ENCODE results near the gene TPCN2. TPM values are rescaled to one million over a fixed set of nuclear protein-coding genes. Genes with fewer than 3 reads are reported as not detected.
A peak's percentile ranks its signal among the peaks of the same experiment; 100 is the strongest.

TPCN2 gene
- total and polyA plus RNA-seq, 9 of the 15 experiments (the other 6 are each of a cell fraction or from before 2014, with no cell fraction given): 0.66 to 10.2 (median 4.6) TPM

DNA sequence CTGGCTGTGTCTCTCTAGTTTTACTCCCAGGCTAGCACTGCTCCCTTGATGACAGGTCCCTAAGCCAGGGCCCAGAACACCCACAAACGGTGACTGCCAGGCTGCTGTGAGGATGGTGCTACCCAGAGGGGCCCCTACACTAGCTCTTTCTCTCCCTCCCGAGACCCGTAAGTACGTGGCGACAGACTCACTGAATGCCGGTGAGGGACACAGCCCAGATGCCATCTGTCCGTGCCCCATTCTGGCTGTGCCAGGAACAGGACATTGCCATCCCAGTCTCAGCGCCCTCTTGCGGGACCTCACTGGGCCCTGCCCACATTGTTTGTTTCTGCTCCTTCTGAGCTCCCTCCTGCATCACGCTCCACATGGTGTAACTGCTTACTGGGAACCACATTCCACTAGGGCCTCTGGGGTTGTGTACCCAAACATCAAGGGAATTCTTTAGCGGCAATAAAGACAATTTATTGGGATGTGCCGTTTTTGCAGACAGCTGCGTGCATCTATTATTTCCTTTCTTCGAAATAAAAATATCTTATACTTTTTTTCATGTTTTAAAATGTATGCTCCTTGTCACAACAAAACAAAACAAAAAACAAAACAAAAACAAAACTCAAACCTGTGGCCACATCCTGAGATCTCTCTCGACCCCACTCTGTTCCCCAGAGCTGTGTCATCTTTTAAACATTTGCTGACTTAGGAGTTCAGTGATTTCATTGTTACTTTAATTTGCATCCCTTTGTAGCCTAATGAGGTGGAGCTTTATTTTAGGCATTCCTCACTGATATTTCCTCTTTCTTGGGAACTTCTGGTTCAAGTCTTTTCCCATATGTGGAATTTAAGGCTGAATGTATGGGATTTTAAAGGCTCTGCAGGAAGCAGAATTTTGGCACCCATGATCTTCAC lies 4.4 kb upstream of the TPCN2 start (continued):
- TF ChIP-seq, protein P1, sequence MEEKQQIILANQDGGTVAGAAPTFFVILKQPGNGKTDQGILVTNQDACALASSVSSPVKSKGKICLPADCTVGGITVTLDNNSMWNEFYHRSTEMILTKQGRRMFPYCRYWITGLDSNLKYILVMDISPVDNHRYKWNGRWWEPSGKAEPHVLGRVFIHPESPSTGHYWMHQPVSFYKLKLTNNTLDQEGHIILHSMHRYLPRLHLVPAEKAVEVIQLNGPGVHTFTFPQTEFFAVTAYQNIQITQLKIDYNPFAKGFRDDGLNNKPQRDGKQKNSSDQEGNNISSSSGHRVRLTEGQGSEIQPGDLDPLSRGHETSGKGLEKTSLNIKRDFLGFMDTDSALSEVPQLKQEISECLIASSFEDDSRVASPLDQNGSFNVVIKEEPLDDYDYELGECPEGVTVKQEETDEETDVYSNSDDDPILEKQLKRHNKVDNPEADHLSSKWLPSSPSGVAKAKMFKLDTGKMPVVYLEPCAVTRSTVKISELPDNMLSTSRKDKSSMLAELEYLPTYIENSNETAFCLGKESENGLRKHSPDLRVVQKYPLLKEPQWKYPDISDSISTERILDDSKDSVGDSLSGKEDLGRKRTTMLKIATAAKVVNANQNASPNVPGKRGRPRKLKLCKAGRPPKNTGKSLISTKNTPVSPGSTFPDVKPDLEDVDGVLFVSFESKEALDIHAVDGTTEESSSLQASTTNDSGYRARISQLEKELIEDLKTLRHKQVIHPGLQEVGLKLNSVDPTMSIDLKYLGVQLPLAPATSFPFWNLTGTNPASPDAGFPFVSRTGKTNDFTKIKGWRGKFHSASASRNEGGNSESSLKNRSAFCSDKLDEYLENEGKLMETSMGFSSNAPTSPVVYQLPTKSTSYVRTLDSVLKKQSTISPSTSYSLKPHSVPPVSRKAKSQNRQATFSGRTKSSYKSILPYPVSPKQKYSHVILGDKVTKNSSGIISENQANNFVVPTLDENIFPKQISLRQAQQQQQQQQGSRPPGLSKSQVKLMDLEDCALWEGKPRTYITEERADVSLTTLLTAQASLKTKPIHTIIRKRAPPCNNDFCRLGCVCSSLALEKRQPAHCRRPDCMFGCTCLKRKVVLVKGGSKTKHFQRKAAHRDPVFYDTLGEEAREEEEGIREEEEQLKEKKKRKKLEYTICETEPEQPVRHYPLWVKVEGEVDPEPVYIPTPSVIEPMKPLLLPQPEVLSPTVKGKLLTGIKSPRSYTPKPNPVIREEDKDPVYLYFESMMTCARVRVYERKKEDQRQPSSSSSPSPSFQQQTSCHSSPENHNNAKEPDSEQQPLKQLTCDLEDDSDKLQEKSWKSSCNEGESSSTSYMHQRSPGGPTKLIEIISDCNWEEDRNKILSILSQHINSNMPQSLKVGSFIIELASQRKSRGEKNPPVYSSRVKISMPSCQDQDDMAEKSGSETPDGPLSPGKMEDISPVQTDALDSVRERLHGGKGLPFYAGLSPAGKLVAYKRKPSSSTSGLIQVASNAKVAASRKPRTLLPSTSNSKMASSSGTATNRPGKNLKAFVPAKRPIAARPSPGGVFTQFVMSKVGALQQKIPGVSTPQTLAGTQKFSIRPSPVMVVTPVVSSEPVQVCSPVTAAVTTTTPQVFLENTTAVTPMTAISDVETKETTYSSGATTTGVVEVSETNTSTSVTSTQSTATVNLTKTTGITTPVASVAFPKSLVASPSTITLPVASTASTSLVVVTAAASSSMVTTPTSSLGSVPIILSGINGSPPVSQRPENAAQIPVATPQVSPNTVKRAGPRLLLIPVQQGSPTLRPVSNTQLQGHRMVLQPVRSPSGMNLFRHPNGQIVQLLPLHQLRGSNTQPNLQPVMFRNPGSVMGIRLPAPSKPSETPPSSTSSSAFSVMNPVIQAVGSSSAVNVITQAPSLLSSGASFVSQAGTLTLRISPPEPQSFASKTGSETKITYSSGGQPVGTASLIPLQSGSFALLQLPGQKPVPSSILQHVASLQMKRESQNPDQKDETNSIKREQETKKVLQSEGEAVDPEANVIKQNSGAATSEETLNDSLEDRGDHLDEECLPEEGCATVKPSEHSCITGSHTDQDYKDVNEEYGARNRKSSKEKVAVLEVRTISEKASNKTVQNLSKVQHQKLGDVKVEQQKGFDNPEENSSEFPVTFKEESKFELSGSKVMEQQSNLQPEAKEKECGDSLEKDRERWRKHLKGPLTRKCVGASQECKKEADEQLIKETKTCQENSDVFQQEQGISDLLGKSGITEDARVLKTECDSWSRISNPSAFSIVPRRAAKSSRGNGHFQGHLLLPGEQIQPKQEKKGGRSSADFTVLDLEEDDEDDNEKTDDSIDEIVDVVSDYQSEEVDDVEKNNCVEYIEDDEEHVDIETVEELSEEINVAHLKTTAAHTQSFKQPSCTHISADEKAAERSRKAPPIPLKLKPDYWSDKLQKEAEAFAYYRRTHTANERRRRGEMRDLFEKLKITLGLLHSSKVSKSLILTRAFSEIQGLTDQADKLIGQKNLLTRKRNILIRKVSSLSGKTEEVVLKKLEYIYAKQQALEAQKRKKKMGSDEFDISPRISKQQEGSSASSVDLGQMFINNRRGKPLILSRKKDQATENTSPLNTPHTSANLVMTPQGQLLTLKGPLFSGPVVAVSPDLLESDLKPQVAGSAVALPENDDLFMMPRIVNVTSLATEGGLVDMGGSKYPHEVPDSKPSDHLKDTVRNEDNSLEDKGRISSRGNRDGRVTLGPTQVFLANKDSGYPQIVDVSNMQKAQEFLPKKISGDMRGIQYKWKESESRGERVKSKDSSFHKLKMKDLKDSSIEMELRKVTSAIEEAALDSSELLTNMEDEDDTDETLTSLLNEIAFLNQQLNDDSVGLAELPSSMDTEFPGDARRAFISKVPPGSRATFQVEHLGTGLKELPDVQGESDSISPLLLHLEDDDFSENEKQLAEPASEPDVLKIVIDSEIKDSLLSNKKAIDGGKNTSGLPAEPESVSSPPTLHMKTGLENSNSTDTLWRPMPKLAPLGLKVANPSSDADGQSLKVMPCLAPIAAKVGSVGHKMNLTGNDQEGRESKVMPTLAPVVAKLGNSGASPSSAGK (IDR thresholded peaks at IDR 0.05): no peak
- TF ChIP-seq NFYB (IDR thresholded peaks at IDR 0.05; ENCODE audit: extremely low read depth, insufficient read length) (no peak), NCOR1 (IDR thresholded peaks at IDR 0.05) (no peak), ZNF274 (IDR thresholded peaks at IDR 0.05; ENCODE audit: borderline replicate concordance, low read depth, low read length) (no peak), KAT7 (CRISPR knock-in tag; IDR thresholded peaks at IDR 0.05; ENCODE audit: borderline replicate concordance) (no peak)
- TF ChIP-seq, protein P2, sequence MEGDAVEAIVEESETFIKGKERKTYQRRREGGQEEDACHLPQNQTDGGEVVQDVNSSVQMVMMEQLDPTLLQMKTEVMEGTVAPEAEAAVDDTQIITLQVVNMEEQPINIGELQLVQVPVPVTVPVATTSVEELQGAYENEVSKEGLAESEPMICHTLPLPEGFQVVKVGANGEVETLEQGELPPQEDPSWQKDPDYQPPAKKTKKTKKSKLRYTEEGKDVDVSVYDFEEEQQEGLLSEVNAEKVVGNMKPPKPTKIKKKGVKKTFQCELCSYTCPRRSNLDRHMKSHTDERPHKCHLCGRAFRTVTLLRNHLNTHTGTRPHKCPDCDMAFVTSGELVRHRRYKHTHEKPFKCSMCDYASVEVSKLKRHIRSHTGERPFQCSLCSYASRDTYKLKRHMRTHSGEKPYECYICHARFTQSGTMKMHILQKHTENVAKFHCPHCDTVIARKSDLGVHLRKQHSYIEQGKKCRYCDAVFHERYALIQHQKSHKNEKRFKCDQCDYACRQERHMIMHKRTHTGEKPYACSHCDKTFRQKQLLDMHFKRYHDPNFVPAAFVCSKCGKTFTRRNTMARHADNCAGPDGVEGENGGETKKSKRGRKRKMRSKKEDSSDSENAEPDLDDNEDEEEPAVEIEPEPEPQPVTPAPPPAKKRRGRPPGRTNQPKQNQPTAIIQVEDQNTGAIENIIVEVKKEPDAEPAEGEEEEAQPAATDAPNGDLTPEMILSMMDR (IDR thresholded peaks at IDR 0.05 in 2 of 3, conservative IDR thresholded peaks at IDR 0.05 in 1 of 3; ENCODE audit: insufficient read depth in 2 of 3, low read depth in 1 of 3, low read length in 3 of 3): peak; percentile 37 to 61 (median 47); a peak in 5 of 6 replicates
- TF ChIP-seq, protein P3, sequence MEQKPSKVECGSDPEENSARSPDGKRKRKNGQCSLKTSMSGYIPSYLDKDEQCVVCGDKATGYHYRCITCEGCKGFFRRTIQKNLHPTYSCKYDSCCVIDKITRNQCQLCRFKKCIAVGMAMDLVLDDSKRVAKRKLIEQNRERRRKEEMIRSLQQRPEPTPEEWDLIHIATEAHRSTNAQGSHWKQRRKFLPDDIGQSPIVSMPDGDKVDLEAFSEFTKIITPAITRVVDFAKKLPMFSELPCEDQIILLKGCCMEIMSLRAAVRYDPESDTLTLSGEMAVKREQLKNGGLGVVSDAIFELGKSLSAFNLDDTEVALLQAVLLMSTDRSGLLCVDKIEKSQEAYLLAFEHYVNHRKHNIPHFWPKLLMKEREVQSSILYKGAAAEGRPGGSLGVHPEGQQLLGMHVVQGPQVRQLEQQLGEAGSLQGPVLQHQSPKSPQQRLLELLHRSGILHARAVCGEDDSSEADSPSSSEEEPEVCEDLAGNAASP (IDR thresholded peaks at IDR 0.05): no peak

Measured in K562 (cell line).